H9 (cell line): ENCODE measurements around the gene SIX5. TPM values are rescaled to one million over a fixed set of nuclear protein-coding genes. Genes with fewer than 3 reads are reported as not detected.
"Not testable (repeated sequence)": the region's sequence is repeated elsewhere in the genome, so short reads cannot be mapped to it uniquely, and the experiment has no call there.

ENCODE experiments used
- DNase-seq: peaks from one replicate; pipeline ENCODE4 v3.0.0-alpha.2; 2017
- H2AFZ ChIP-seq: one replicate; pipeline ENCODE4 v1.6.1; 2013; ENCODE audit warnings: mild to moderate bottlenecking, low read length, control low read depth, moderate library complexity
- H2AK5ac ChIP-seq: 2 replicates; pipeline ENCODE4 v1.6.1; 2013; ENCODE audit warnings: low read length, control low read depth, mixed read lengths; ENCODE audit not compliant: insufficient read length
- H2BK120ac ChIP-seq: one replicate; pipeline ENCODE4 v1.6.1; 2013; ENCODE audit warnings: low read depth, mild to moderate bottlenecking, low read length, control low read depth, inconsistent platforms; ENCODE audit not compliant: poor library complexity, severe bottlenecking
- H2BK12ac ChIP-seq: 2 replicates; pipeline ENCODE4 v1.6.1; 2013; ENCODE audit warnings: low read length, control low read depth, mixed read lengths, low read depth; ENCODE audit not compliant: insufficient read length
- H2BK15ac ChIP-seq: 2 replicates; pipeline ENCODE4 v1.6.1; 2013; ENCODE audit warnings: low read depth, low read length, control low read depth
- H2BK20ac ChIP-seq: one replicate; pipeline ENCODE4 v1.6.1; 2013; ENCODE audit warnings: low read depth, mild to moderate bottlenecking, low read length, control low read depth, inconsistent platforms; ENCODE audit not compliant: poor library complexity, severe bottlenecking
- H2BK5ac ChIP-seq: 2 replicates; pipeline ENCODE4 v1.6.1; 2013; ENCODE audit warnings: low read length, control low read depth, mixed read lengths; ENCODE audit not compliant: insufficient read length
- H3K14ac ChIP-seq: 2 replicates; pipeline ENCODE4 v1.6.1; 2013; ENCODE audit warnings: low read length, control low read depth; ENCODE audit not compliant: insufficient read depth
- H3K18ac ChIP-seq: 2 replicates; pipeline ENCODE4 v1.6.1; 2013; ENCODE audit warnings: low read depth, mild to moderate bottlenecking, mixed read lengths, low read length, control low read depth; ENCODE audit not compliant: insufficient read length
- H3K23ac ChIP-seq: 2 replicates; pipeline ENCODE4 v1.6.1; 2013; ENCODE audit warnings: low read length, control low read depth, mixed read lengths, low read depth; ENCODE audit not compliant: insufficient read length
- H3K23me2 ChIP-seq: 2 replicates; pipeline ENCODE4 v1.6.1; 2013; ENCODE audit warnings: low read depth, mild to moderate bottlenecking, mixed read lengths, low read length, control low read depth; ENCODE audit not compliant: insufficient read length, poor library complexity, severe bottlenecking
- H3K27ac ChIP-seq: 2 replicates; pipeline ENCODE4 v1.5.1; 2013; ENCODE audit warnings: low read length, control low read depth, mixed read lengths, low read depth; ENCODE audit not compliant: insufficient read length
- H3K27me3 ChIP-seq: 2 replicates; pipeline ENCODE4 v1.6.1; 2013; ENCODE audit warnings: low read length, control low read depth, inconsistent platforms; ENCODE audit not compliant: insufficient read depth
- H3K4ac ChIP-seq: 2 replicates; pipeline ENCODE4 v1.6.1; 2013; ENCODE audit warnings: low read depth, mild to moderate bottlenecking, control low read depth, inconsistent platforms, low read length, moderate library complexity
- H3K4me1 ChIP-seq: 2 replicates; pipeline ENCODE4 v1.6.1; 2013; ENCODE audit warnings: low read length, control low read depth, inconsistent platforms; ENCODE audit not compliant: insufficient read depth
- H3K4me2 ChIP-seq: 2 replicates; pipeline ENCODE4 v1.6.1; 2013; ENCODE audit warnings: low read length, control low read depth, mixed read lengths; ENCODE audit not compliant: insufficient read length, insufficient read depth
- H3K56ac ChIP-seq: 2 replicates; pipeline ENCODE4 v1.6.1; 2013; ENCODE audit warnings: low read depth, mild to moderate bottlenecking, mixed read lengths, low read length, control low read depth; ENCODE audit not compliant: insufficient read length
- H3K79me1 ChIP-seq: 2 replicates; pipeline ENCODE4 v1.6.1; 2013; ENCODE audit warnings: low read depth, mild to moderate bottlenecking, moderate library complexity, low read length, control low read depth, inconsistent platforms; ENCODE audit not compliant: insufficient read depth, poor library complexity, severe bottlenecking
- H3K79me2 ChIP-seq: 2 replicates; pipeline ENCODE4 v1.6.1; 2013; ENCODE audit warnings: low read length, control low read depth, inconsistent platforms; ENCODE audit not compliant: insufficient read depth
- H3K9ac ChIP-seq: 2 replicates; pipeline ENCODE4 v1.6.1; 2013; ENCODE audit warnings: low read length, control low read depth, mixed read lengths; ENCODE audit not compliant: insufficient read length; ENCODE audit errors: extremely low read depth
- H3K9me3 ChIP-seq: one replicate; pipeline ENCODE4 v1.6.1; 2013; ENCODE audit warnings: low read depth, low read length, inconsistent platforms; ENCODE audit not compliant: control insufficient read depth
- H3T11ph ChIP-seq: one replicate; pipeline ENCODE4 v1.6.1; 2013; ENCODE audit warnings: mild to moderate bottlenecking, low read length, control low read depth, inconsistent platforms
- H4K20me1 ChIP-seq: one replicate; pipeline ENCODE4 v1.6.1; 2013; ENCODE audit not compliant: control insufficient read depth, insufficient read length, insufficient read depth
- H4K5ac ChIP-seq: 2 replicates; pipeline ENCODE4 v1.6.1; 2013; ENCODE audit warnings: low read depth, mild to moderate bottlenecking, mixed read lengths, low read length, control low read depth; ENCODE audit not compliant: insufficient read length
- H4K8ac ChIP-seq: replicated peaks from 2 replicates; pipeline ENCODE4 v1.6.1; 2013; ENCODE audit warnings: low read length, control low read depth, mixed read lengths, low read depth; ENCODE audit not compliant: insufficient read length
- H4K91ac ChIP-seq: 2 replicates; pipeline ENCODE4 v1.6.1; 2013; ENCODE audit warnings: low read depth, mild to moderate bottlenecking, moderate library complexity, mixed read lengths, low read length, control low read depth; ENCODE audit not compliant: insufficient read length
- H3K27ac Mint-ChIP-seq, 3 experiments: 2 replicates in 2 of 3; 3 replicates in 1 of 3; pipeline ENCODE4 v1.8.0; 2020 to 2021; ENCODE audit warnings: mixed read lengths in 3 of 3, mild to moderate bottlenecking in 1 of 3, moderate library complexity in 1 of 3
- H3K27me3 Mint-ChIP-seq: 2 replicates; pipeline ENCODE4 v1.8.0; 2021; ENCODE audit warnings: low read depth, mild to moderate bottlenecking, moderate library complexity, mixed read lengths
- H3K36me3 Mint-ChIP-seq, 3 experiments: 2 replicates in 2 of 3; 3 replicates in 1 of 3; pipeline ENCODE4 v1.8.0; 2020 to 2021; ENCODE audit warnings: low read depth in 3 of 3, mixed read lengths in 3 of 3; ENCODE audit not compliant: insufficient read depth in 1 of 3
- H3K4me1 Mint-ChIP-seq, 2 experiments: 2 replicates each; pipeline ENCODE4 v1.8.0; 2020; ENCODE audit warnings: mixed read lengths in 2 of 2
- H3K4me3 Mint-ChIP-seq, 2 experiments: 2 replicates in 1 of 2; 3 replicates in 1 of 2; pipeline ENCODE4 v1.8.0; 2020 to 2021; ENCODE audit warnings: mild to moderate bottlenecking in 2 of 2, mixed read lengths in 2 of 2, moderate library complexity in 1 of 2
- H3K9me3 Mint-ChIP-seq, 2 experiments: 2 replicates in 1 of 2; 3 replicates in 1 of 2; pipeline ENCODE4 v1.8.0; 2020; ENCODE audit warnings: mild to moderate bottlenecking in 2 of 2, mixed read lengths in 2 of 2, moderate library complexity in 1 of 2
- WGBS: extraction: QIAGEN DNeasy Blood & Tissue Kit; methylation state at CpG from one replicate; pipeline ENCODE4 v1.1.7; 2013; ENCODE audit warnings: missing lambda C conversion rate, low lambda C conversion rate, mixed read lengths; ENCODE audit not compliant: insufficient read length; ENCODE audit errors: extremely low coverage; 5-methylcytosine and 5-hydroxymethylcytosine counted together
- total RNA-seq: library from RNA; stranded (reverse); gene quantifications from 2 replicates; pipeline ENCODE4 v1.2.1, GENCODE V29; 2021
- TF ChIP-seq, protein P1 (sequence below): fragments of 200-600 bp; sonication (generic); conservative IDR thresholded peaks from 3 replicates; pipeline ENCODE4 v1.8.0; 2021; ENCODE audit warnings: antibody characterized with exemption, mild to moderate bottlenecking

Gene SIX5
- total RNA-seq, 1 experiment from 2014 or later, result 41.7 TPM

DNA sequence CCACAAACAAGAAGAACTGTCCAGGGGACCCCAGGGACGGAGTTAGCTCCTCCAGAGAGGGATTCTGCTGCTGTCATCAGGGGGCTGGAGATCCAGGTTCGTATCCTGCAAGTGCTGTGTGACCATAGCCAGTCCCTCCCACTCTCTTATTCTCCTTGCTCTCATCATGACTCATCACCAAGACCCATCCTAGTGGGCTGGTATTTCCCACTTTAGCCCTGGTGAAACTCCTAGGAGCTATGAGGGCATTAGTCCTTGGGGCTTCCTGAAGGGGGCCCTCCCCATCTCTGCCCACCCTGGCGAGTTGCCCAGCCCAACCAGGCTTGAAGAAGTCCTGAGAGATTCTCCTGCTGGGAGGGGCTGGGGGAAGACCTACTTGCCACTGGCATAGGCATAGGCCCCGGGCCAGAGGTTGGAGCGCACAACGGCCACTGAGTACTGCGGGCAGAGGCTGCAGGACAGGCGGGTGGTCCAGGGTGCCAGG is 31.1 kb upstream of the SIX5 start:
- Histone ChIP-seq H4K20me1 (no peaks in the 10 kb centered on the region), H3K79me1 (no peaks in the 10 kb centered on the region), H3K27me3 (no peaks in the 10 kb centered on the region), H2BK12ac (no peak overlapping the region), H3K18ac (no peak overlapping the region), H2AK5ac (no peak overlapping the region), H3K27ac (no peak overlapping the region), H3K4me1 (no peaks in the 10 kb centered on the region), H3K56ac (no peak overlapping the region), H4K8ac (no peak overlapping the region), H3K4me2 (no peak overlapping the region), H2BK5ac (no peak overlapping the region), H3K14ac (no peak overlapping the region), H2BK15ac (no peak overlapping the region), H3K9me3 (no peaks in the 10 kb centered on the region), H3K79me2 (no peaks in the 10 kb centered on the region), H2BK120ac (no peak overlapping the region), H3K9ac (no peak overlapping the region), H4K91ac (no peak overlapping the region), H3K23me2 (no peaks in the 10 kb centered on the region), H3K4ac (no peak overlapping the region), H3T11ph (no peak overlapping the region), H4K5ac (no peak overlapping the region), H3K23ac (no peak overlapping the region), H2BK20ac (no peak overlapping the region), H2AFZ (no peak overlapping the region)
- H3K36me3 Mint-ChIP-seq, result no peaks in the 10 kb centered on the region
- TF ChIP-seq, protein P1, sequence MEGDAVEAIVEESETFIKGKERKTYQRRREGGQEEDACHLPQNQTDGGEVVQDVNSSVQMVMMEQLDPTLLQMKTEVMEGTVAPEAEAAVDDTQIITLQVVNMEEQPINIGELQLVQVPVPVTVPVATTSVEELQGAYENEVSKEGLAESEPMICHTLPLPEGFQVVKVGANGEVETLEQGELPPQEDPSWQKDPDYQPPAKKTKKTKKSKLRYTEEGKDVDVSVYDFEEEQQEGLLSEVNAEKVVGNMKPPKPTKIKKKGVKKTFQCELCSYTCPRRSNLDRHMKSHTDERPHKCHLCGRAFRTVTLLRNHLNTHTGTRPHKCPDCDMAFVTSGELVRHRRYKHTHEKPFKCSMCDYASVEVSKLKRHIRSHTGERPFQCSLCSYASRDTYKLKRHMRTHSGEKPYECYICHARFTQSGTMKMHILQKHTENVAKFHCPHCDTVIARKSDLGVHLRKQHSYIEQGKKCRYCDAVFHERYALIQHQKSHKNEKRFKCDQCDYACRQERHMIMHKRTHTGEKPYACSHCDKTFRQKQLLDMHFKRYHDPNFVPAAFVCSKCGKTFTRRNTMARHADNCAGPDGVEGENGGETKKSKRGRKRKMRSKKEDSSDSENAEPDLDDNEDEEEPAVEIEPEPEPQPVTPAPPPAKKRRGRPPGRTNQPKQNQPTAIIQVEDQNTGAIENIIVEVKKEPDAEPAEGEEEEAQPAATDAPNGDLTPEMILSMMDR, result no peak
- H3K4me3 Mint-ChIP-seq, result no peak overlapping the region; a peak in 1 of 5 replicates
- H3K27ac Mint-ChIP-seq, result peak overlapping the region in 1 of 3 experiments; percentile 52; a peak in 1 of 7 replicates
- H3K27me3 Mint-ChIP-seq, result peaks cover 46% of the 10 kb centered on the region
- no CpG with 5 or more reads among the region's 8 CpGs for WGBS
- H3K9me3 Mint-ChIP-seq, result no peaks in the 10 kb centered on the region; a peak in 1 of 5 replicates
- peaks cover 8 to 21% of the 10 kb centered on the region in 2 experiments for H3K4me1 Mint-ChIP-seq
- no peak for DNase-seq

DNA sequence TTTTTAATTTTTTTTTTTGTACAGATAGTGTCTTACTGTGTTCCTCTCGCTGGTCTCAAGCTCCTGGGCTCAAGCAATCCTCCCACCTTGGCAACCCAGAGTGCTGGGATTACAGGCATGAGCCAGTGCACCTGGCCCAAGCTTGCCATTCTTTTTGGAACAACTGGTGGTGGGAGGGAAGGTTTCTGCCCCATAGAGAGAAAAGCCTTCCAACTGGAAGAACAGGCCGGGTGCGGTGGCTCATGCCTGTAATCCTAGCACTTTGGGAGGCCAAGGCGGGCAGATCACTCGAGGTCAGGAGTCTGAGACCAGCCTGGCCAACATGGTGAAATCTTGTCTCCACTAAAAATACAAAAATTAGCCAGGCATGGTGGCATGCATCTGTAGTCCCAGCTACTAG is 30.5 kb upstream of the SIX5 start:
- H3K9ac ChIP-seq, H3K23ac ChIP-seq, H4K8ac ChIP-seq, H2BK15ac ChIP-seq, H3K23me2 ChIP-seq, H4K91ac ChIP-seq, H3K79me1 ChIP-seq, H3K27ac ChIP-seq, H2BK120ac ChIP-seq, H3K4ac ChIP-seq, H2AFZ ChIP-seq, H3K9me3 ChIP-seq, H3K56ac ChIP-seq, H2BK20ac ChIP-seq, H2BK5ac ChIP-seq, H3K36me3 Mint-ChIP-seq, DNase-seq, H4K20me1 ChIP-seq, H3T11ph ChIP-seq, H3K27me3 ChIP-seq, H2AK5ac ChIP-seq, H3K4me1 ChIP-seq, H3K79me2 ChIP-seq, H4K5ac ChIP-seq, H2BK12ac ChIP-seq, H3K4me2 ChIP-seq, H3K14ac ChIP-seq, H3K4me3 Mint-ChIP-seq, H3K18ac ChIP-seq, H3K27ac Mint-ChIP-seq, H3K9me3 Mint-ChIP-seq: not testable (repeated sequence)
- H3K27me3 Mint-ChIP-seq, result peaks cover 46% of the 10 kb centered on the region
- H3K4me1 Mint-ChIP-seq, result peaks cover 8 to 21% of the 10 kb centered on the region in 2 experiments
- no CpG with 5 or more reads among the region's 5 CpGs for WGBS
